Cardiac muscle cell (in vitro differentiated cells and primary cell): Measurements from ENCODE around the gene AMOTL2. TPM values are rescaled to one million over a fixed set of nuclear protein-coding genes. Genes with fewer than 3 reads are reported as not detected.

ENCODE experiments used
- DNase-seq, 2 donors: peaks; one replicate each; pipeline versions ENCODE4 v3.0.0 to v3.0.0-alpha.2; 2010 to 2017; ENCODE audit warnings: low read depth in 1 of 2, low spot score in 1 of 2
- H3K27ac ChIP-seq: fragments of 200-600 bp; sonication (generic); 2 replicates; pipeline ENCODE4 v1.5.1; 2016
- H3K27me3 ChIP-seq: fragments of 200-600 bp; sonication (generic); 2 replicates; pipeline ENCODE4 v1.6.0; 2016; ENCODE audit warnings: control low read depth
- H3K36me3 ChIP-seq: fragments of 200-600 bp; sonication (generic); 2 replicates; pipeline ENCODE4 v1.5.1; 2016; ENCODE audit warnings: control low read depth
- H3K4me1 ChIP-seq: fragments of 200-600 bp; sonication (generic); 2 replicates; pipeline ENCODE4 v1.8.1; 2017; ENCODE audit warnings: low read depth, mild to moderate bottlenecking, mixed run types
- H3K4me3 ChIP-seq: fragments of 200-600 bp; sonication (generic); 2 replicates; pipeline ENCODE4 v1.5.1; 2016; ENCODE audit warnings: mild to moderate bottlenecking
- H3K9me3 ChIP-seq: fragments of 200-600 bp; sonication (generic); 2 replicates; pipeline ENCODE4 v1.5.1; 2017; ENCODE audit warnings: low read depth, mild to moderate bottlenecking, control low read depth
- polyA plus RNA-seq: library from polyadenylated mRNA; unstranded; fragments of >200 nt; fragmentation: Nextera tagmentation; extraction: Ambion mirVana; gene quantifications from 2 replicates; pipeline ENCODE4 v1.2.1, GENCODE V29; 2016
- total RNA-seq: library from RNA; depleted of rRNA; stranded (reverse); fragments of >200 nt; gene quantifications from 2 replicates; pipeline ENCODE4 v1.2.3, GENCODE V29; 2016
- TF ChIP-seq, protein P1 (sequence below): IDR thresholded peaks from 2 replicates; pipeline ENCODE4 v1.5.1; 2012; ENCODE audit warnings: low read depth, mild to moderate bottlenecking, low read length

The AMOTL2 gene
- total RNA-seq = 64.2 and 103 TPM in 2 replicates
- polyA plus RNA-seq = 26.7 and 32.1 TPM in 2 replicates

- peak within 1 kb of the TSS; percentile 45 for H3K4me3 ChIP-seq
- peak; percentile 96 to 98 for DNase-seq
- H3K36me3 ChIP-seq = peaks cover 17% of the 10 kb centered on the region
- peaks cover 23% of the 10 kb centered on the region for H3K4me1 ChIP-seq
- H3K27ac ChIP-seq = peak within 1 kb of the TSS; percentile 99
- H3K27me3 ChIP-seq = no peaks in the 10 kb centered on the region
- H3K9me3 ChIP-seq = no peaks in the 10 kb centered on the region
- TF ChIP-seq, protein P1, sequence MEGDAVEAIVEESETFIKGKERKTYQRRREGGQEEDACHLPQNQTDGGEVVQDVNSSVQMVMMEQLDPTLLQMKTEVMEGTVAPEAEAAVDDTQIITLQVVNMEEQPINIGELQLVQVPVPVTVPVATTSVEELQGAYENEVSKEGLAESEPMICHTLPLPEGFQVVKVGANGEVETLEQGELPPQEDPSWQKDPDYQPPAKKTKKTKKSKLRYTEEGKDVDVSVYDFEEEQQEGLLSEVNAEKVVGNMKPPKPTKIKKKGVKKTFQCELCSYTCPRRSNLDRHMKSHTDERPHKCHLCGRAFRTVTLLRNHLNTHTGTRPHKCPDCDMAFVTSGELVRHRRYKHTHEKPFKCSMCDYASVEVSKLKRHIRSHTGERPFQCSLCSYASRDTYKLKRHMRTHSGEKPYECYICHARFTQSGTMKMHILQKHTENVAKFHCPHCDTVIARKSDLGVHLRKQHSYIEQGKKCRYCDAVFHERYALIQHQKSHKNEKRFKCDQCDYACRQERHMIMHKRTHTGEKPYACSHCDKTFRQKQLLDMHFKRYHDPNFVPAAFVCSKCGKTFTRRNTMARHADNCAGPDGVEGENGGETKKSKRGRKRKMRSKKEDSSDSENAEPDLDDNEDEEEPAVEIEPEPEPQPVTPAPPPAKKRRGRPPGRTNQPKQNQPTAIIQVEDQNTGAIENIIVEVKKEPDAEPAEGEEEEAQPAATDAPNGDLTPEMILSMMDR = no peak
Measured at GRCh38 chr3:134374105-134374790, at the start of gene AMOTL2. AMOTL2 (minus strand) TSS chr3:134374447; CDS start chr3:134371433, 3,014 bp downstream.

GRCh38 chr3:134423153-134423552, 48.9 kb upstream of the AMOTL2 start:
- DNase-seq = peak; percentile 27 to 50
- Histone ChIP-seq H3K36me3 (no peaks in the 10 kb centered on the region), H3K27ac (no peak overlapping the region), H3K27me3 (no peaks in the 10 kb centered on the region), H3K4me3 (no peak overlapping the region), H3K9me3 (no peaks in the 10 kb centered on the region), H3K4me1 (no peaks in the 10 kb centered on the region)
- TF ChIP-seq, protein P1 = no peak

DNA sequence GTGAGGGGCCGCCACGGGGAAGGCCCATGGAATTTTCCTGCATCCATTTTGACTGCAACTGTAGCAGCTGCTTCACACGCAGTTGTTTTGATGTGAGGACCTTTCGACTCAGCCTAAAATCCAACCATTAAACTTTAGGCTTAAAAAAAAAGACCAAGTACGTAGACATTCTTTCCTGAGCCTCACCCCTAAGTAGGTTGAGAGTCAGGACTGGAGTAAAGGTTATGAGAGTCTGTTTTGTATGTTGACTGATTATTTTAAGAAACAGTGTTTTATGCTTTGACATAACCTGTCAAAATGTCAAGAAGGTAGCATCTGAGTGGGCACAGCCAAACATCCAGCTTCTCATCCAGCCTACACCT, 45.7 kb upstream of the AMOTL2 start:
- no peak for DNase-seq
- H3K4me3 ChIP-seq = no peak overlapping the region
- no peaks in the 10 kb centered on the region for H3K4me1 ChIP-seq
- no peak overlapping the region for H3K27ac ChIP-seq
- TF ChIP-seq, protein P1 = no peak
- no peaks in the 10 kb centered on the region for H3K27me3 ChIP-seq
- no peaks in the 10 kb centered on the region for H3K36me3 ChIP-seq
- no peaks in the 10 kb centered on the region for H3K9me3 ChIP-seq

GRCh38 chr3:134419214-134419959, 45.1 kb upstream of the AMOTL2 start:
- H3K27me3 ChIP-seq = no peaks in the 10 kb centered on the region
- H3K4me3 ChIP-seq = no peak overlapping the region
- no peaks in the 10 kb centered on the region for H3K4me1 ChIP-seq
- DNase-seq = no peak
- no peaks in the 10 kb centered on the region for H3K9me3 ChIP-seq
- H3K27ac ChIP-seq = no peak overlapping the region
- H3K36me3 ChIP-seq = no peaks in the 10 kb centered on the region
- TF ChIP-seq, protein P1 = no peak

- Histone ChIP-seq H3K4me1 (no peaks in the 10 kb centered on the region), H3K36me3 (no peaks in the 10 kb centered on the region), H3K27me3 (peaks cover 63% of the 10 kb centered on the region), H3K27ac (no peak overlapping the region), H3K4me3 (no peak overlapping the region), H3K9me3 (no peaks in the 10 kb centered on the region)
- DNase-seq = no peak
- TF ChIP-seq, protein P1 = no peak
Measured at GRCh38 chr3:134409041-134409440, 34.8 kb upstream of the AMOTL2 start.
